ENCODE results near the gene MEGF11.

- TF ChIP-seq CTCF (IDR thresholded peaks at IDR 0.05): no peak
- no peak for TF ChIP-seq EP300 (IDR thresholded peaks at IDR 0.05)
- no peak for TF ChIP-seq POLR2A (IDR thresholded peaks at IDR 0.05)
These were observed 41.0 kb downstream of the MEGF11 start for GRCh38 chr15:66212563-66212921.
